OCI-M2 (cell line): ENCODE data around the gene BTG4.

Experiments
- DNase-seq: peaks from one replicate; lab custom pipeline; 2025; ENCODE audit not compliant: unreplicated experiment; lab: John Stamatoyannopoulos, UW

The BTG4 gene

GRCh38 chr11:111537336-111537860 is 25.2 kb upstream of the BTG4 start:
- no peak for DNase-seq

- no peak for DNase-seq
These were observed 23.1 kb upstream of the BTG4 start for GRCh38 chr11:111535281-111535680.

- no peak for DNase-seq
These were observed 20.2 kb upstream of the BTG4 start for GRCh38 chr11:111532365-111532709.

- DNase-seq = no peak
These were observed 19.6 kb upstream of the BTG4 start for GRCh38 chr11:111531687-111532364.

- no peak for DNase-seq
These were observed 18.9 kb upstream of the BTG4 start for GRCh38 chr11:111531136-111531535.

- DNase-seq = no peak
These were observed 17.9 kb upstream of the BTG4 start for GRCh38 chr11:111530091-111530490.

GRCh38 chr11:111528557-111528956 is 16.4 kb upstream of the BTG4 start:
- DNase-seq = no peak

GRCh38 chr11:111527279-111527678 is 15.1 kb upstream of the BTG4 start:
- no peak for DNase-seq

GRCh38 chr11:111526501-111526900 is 14.3 kb upstream of the BTG4 start:
- DNase-seq = no peak

- DNase-seq = no peak
These were observed 13.3 kb upstream of the BTG4 start for GRCh38 chr11:111525456-111525855.

GRCh38 chr11:111524056-111524455 is 11.9 kb upstream of the BTG4 start:
- no peak for DNase-seq

GRCh38 chr11:111523343-111523742 is 11.2 kb upstream of the BTG4 start:
- no peak for DNase-seq

- DNase-seq = no peak
These were observed 10.2 kb upstream of the BTG4 start for GRCh38 chr11:111522426-111522825.

GRCh38 chr11:111521135-111521534 is 8.9 kb upstream of the BTG4 start:
- no peak for DNase-seq

GRCh38 chr11:111520560-111520959 is 8.4 kb upstream of the BTG4 start:
- DNase-seq = no peak

GRCh38 chr11:111518668-111519067 is 6.5 kb upstream of the BTG4 start:
- no peak for DNase-seq

- DNase-seq = no peak
These were observed 3.4 kb upstream of the BTG4 start for GRCh38 chr11:111515591-111515990.

- DNase-seq = no peak
These were observed 2.2 kb upstream of the BTG4 start, which contains the start of gene HOATZ for GRCh38 chr11:111514216-111515031. Gene HOATZ (plus strand): TSS chr11:111514778. CDS start chr11:111514785, 7 bp downstream.

- no peak for DNase-seq
These were observed 1.0 kb upstream of the BTG4 start for GRCh38 chr11:111513240-111513605.

- DNase-seq = no peak
These were observed 1.9 kb downstream of the BTG4 start for GRCh38 chr11:111510311-111510710.

GRCh38 chr11:111502611-111503010 is 9.6 kb downstream of the BTG4 start:
- no peak for DNase-seq

- DNase-seq = no peak
These were observed 11.7 kb downstream of the BTG4 start for GRCh38 chr11:111500481-111500880.
